HepG2 (cell line): ENCODE results near the gene ACAN. TPM values are rescaled to one million over a fixed set of nuclear protein-coding genes. Genes with fewer than 3 reads are reported as not detected.

Source experiments
- ATAC-seq: fragments of 200-7000 bp; cut with Tn5 transposase; 3 replicates; pipeline ENCODE4 v1.9.1; 2020; ENCODE audit warnings: mild to moderate bottlenecking, moderate library complexity
- BruUV-seq: library from RNA; stranded (reverse); fragments of 400-500 nt; replicated peaks from 2 replicates; lab custom pipeline; 2021; lab: Mats Ljungman, UMichigan
- CTCF ChIA-PET: fragments of 300-600 bp; formaldehyde crosslinking; extraction: SDS; loops from one replicate; lab custom pipeline; 2021; ENCODE audit warnings: low total read pairs, inconsistent platforms, low intra/inter-chr PET ratio; lab: Yijun Ruan, JAX
- POLR2A ChIA-PET: fragments of 350-600 bp; sonication (Branson Sonifier 250); formaldehyde crosslinking; loops from one replicate; lab custom pipeline; 2020; ENCODE audit warnings: antibody characterized with exemption, inconsistent platforms; lab: Yijun Ruan, JAX
- DNase-seq: peaks from one replicate; pipeline ENCODE4 v3.0.0-alpha.2; 2015; ENCODE audit warnings: low spot score
- FAIRE-seq: peaks from 3 replicates; lab custom pipeline; 2011; peaks lifted over from hg19 to GRCh38; lab: Jason Lieb, UNC
- H2AFZ ChIP-seq: one replicate; pipeline ENCODE4 v1.6.1; 2011; ENCODE audit warnings: low read length, inconsistent platforms
- H3K27ac ChIP-seq: fragments of 300-600 bp; 3 replicates; pipeline ENCODE4 v1.8.0; 2011; ENCODE audit warnings: mixed run types, mild to moderate bottlenecking, mixed read lengths, low read length, inconsistent platforms; ENCODE audit not compliant: insufficient read depth; ENCODE audit errors: extremely low read length
- H3K27me3 ChIP-seq, 2 experiments: fragments of 200-600 bp in 1 of 2; 2 replicates in 1 of 2; 3 replicates in 1 of 2; pipeline versions ENCODE4 v1.6.0 to v1.8.0; 2011; ENCODE audit warnings: low read length in 2 of 2, mild to moderate bottlenecking in 2 of 2, moderate library complexity in 2 of 2, inconsistent platforms in 1 of 2; ENCODE audit not compliant: insufficient read depth in 2 of 2, control insufficient read depth in 1 of 2
- H3K36me3 ChIP-seq, 2 experiments: fragments of 200-600 bp in 1 of 2; replicated peaks in 1 of 2; 2 replicates in 1 of 2; 3 replicates in 1 of 2; pipeline versions ENCODE4 v1.5.1 to v1.8.0; 2011; ENCODE audit warnings: low read length in 2 of 2, inconsistent platforms in 1 of 2; ENCODE audit not compliant: insufficient read depth in 2 of 2, control insufficient read depth in 1 of 2
- H3K4me1 ChIP-seq: 2 replicates; pipeline ENCODE4 v1.5.1; 2012; ENCODE audit warnings: low read length, inconsistent platforms; ENCODE audit not compliant: insufficient read depth
- H3K4me2 ChIP-seq: 2 replicates; pipeline ENCODE4 v1.6.0; 2011; ENCODE audit warnings: low read depth, low read length, inconsistent platforms
- H3K4me3 ChIP-seq, 3 experiments: fragments of 200-600 bp in 1 of 3; sonication (generic), shearing (Covaris generic) in 1 of 3; replicated peaks in 1 of 3; 2 replicates each; pipeline ENCODE4 v1.5.1; 2011 to 2016; ENCODE audit warnings: low read length in 3 of 3, inconsistent platforms in 2 of 3, low read depth in 2 of 3, mild to moderate bottlenecking in 2 of 3, control low read depth in 1 of 3, mixed read lengths in 1 of 3; ENCODE audit not compliant: insufficient read depth in 1 of 3
- H3K79me2 ChIP-seq: one replicate; pipeline ENCODE4 v1.6.1; 2011; ENCODE audit warnings: low read length, inconsistent platforms; ENCODE audit not compliant: insufficient read depth
- H3K9ac ChIP-seq: 2 replicates; pipeline ENCODE4 v1.6.0; 2011; ENCODE audit warnings: mild to moderate bottlenecking, low read depth, low read length, inconsistent platforms; ENCODE audit not compliant: insufficient read depth
- H3K9me3 ChIP-seq: 2 replicates; pipeline ENCODE4 v1.5.1; 2012; ENCODE audit warnings: mild to moderate bottlenecking, low read length
- H4K20me1 ChIP-seq: 2 replicates; pipeline ENCODE4 v1.6.0; 2011; ENCODE audit warnings: inconsistent platforms, mild to moderate bottlenecking, low read length, moderate library complexity; ENCODE audit not compliant: insufficient read depth
- DNMT3B ChIP-seq: conservative IDR thresholded peaks from 2 replicates; pipeline ENCODE4 v1.6.1; 2016; ENCODE audit warnings: missing biosample characterization, control low read depth
- HMG20B ChIP-seq: conservative IDR thresholded peaks from 2 replicates; pipeline ENCODE4 v1.6.1; 2016; ENCODE audit warnings: missing genetic modification reagents, missing compliant biosample characterization
- KDM5B ChIP-seq: sonication (generic); formaldehyde crosslinking; IDR thresholded peaks from 2 replicates; pipeline ENCODE4 v1.4.0; 2020; ENCODE audit warnings: missing genetic modification reagents, mild to moderate bottlenecking, borderline replicate concordance
- NFRKB ChIP-seq: fragments of 450-650 bp; IDR thresholded peaks from 2 replicates; pipeline ENCODE4 v1.6.1; 2017
- PHF21A ChIP-seq: sonication (generic); formaldehyde crosslinking; IDR thresholded peaks from 2 replicates; pipeline ENCODE4 v1.5.0; 2020; ENCODE audit warnings: mild to moderate bottlenecking, missing genetic modification reagents
- TMF1 ChIP-seq: sonication (generic); formaldehyde crosslinking; IDR thresholded peaks from 2 replicates; pipeline ENCODE4 v1.8.1; 2022; ENCODE audit warnings: low read depth, missing genetic modification reagents
- TP53 ChIP-seq: sonication (generic); formaldehyde crosslinking; conservative IDR thresholded peaks from 2 replicates; pipeline ENCODE4 v1.4.0; 2020; ENCODE audit warnings: missing genetic modification reagents
- ZFX ChIP-seq: sonication (generic); formaldehyde crosslinking; IDR thresholded peaks from 2 replicates; pipeline ENCODE4 v1.4.0; 2020; ENCODE audit warnings: mild to moderate bottlenecking, low read depth, missing genetic modification reagents, moderate library complexity
- ZNF510 ChIP-seq: sonication (generic); formaldehyde crosslinking; IDR thresholded peaks from 2 replicates; pipeline ENCODE4 v1.4.0; 2020; ENCODE audit warnings: low read depth, mild to moderate bottlenecking, missing genetic modification reagents
- ZNF567 ChIP-seq: sonication (generic); formaldehyde crosslinking; IDR thresholded peaks from 2 replicates; pipeline ENCODE4 v1.8.1; 2023; ENCODE audit warnings: mild to moderate bottlenecking, missing genetic modification reagents, borderline replicate concordance
- ZNF7 ChIP-seq: IDR thresholded peaks from 2 replicates; pipeline ENCODE4 v1.6.1; 2016; ENCODE audit warnings: missing biosample characterization, missing genetic modification reagents
- ZNF790 ChIP-seq: sonication (generic); formaldehyde crosslinking; IDR thresholded peaks from 2 replicates; pipeline ENCODE4 v1.8.0; 2022; ENCODE audit warnings: missing genetic modification reagents, mild to moderate bottlenecking, borderline replicate concordance
- ZNF879 ChIP-seq: sonication (generic); formaldehyde crosslinking; IDR thresholded peaks from 2 replicates; pipeline ENCODE4 v1.8.1; 2023; ENCODE audit warnings: missing genetic modification reagents
- ZSCAN9 ChIP-seq: IDR thresholded peaks from 2 replicates; pipeline ENCODE4 v1.6.1; 2016; ENCODE audit warnings: borderline replicate concordance
- WGBS: methylation state at CpG from one replicate; pipeline ENCODE4 v1.1.6; 2017; ENCODE audit warnings: low lambda C conversion rate; 5-methylcytosine and 5-hydroxymethylcytosine counted together
- in situ Hi-C: cut with HindIII; loops from 2 replicates; pipeline ENCODE4 v1.10.0; 2017; ENCODE audit warnings: low pct_unique_long_range_greater_than_20kb; ENCODE audit not compliant: extremely low pct_ligation_motif_present
- intact Hi-C: fragments of 100-400 bp; cut with micrococcal nuclease; formaldehyde crosslinking; loops from one replicate; pipeline ENCODE4 v1.10.0; 2022; ENCODE audit not compliant: unreplicated experiment
- polyA plus RNA-seq, 8 experiments: library from polyadenylated mRNA; depleted of rRNA in 3 of 8; stranded (reverse) in 7 of 8; unstranded in 1 of 8; fragments of >200 nt; fragmentation: Illumina TruSeq in 4 of 8; extraction: Trizol in 4 of 8; gene quantifications; 2 replicates each; pipeline versions ENCODE4 v1.2.1 to v1.2.3, GENCODE V29; 2011 to 2016; ENCODE audit warnings: low read depth in 4 of 8, missing spikeins in 1 of 8, mixed read lengths in 1 of 8; ENCODE audit not compliant: insufficient read depth in 1 of 8
- total RNA-seq, 5 experiments: library from RNA; depleted of rRNA; stranded (reverse); fragments of >200 nt; fragmentation: Illumina TruSeq; extraction: Trizol; gene quantifications; 2 replicates each; pipeline ENCODE4 v1.2.3, GENCODE V29; 2016; ENCODE audit warnings: low read depth in 1 of 5
- TF ChIP-seq, protein P1 (sequence below): sonication (generic); formaldehyde crosslinking; IDR thresholded peaks from 2 replicates; pipeline ENCODE4 v1.4.0; 2020; ENCODE audit warnings: missing genetic modification reagents
- TF ChIP-seq, protein P2 (sequence below): sonication (generic); formaldehyde crosslinking; IDR thresholded peaks from 2 replicates; pipeline ENCODE4 v1.4.0; 2020; ENCODE audit warnings: missing genetic modification reagents
- TF ChIP-seq, protein P3 (sequence below): IDR thresholded peaks from 2 replicates; pipeline ENCODE4 v1.6.1; 2016

The ACAN gene
- total and polyA plus RNA-seq, 2 of the 13 experiments (the other 11 are each of a cell fraction or from before 2014, with no cell fraction given), result not detected

DNA sequence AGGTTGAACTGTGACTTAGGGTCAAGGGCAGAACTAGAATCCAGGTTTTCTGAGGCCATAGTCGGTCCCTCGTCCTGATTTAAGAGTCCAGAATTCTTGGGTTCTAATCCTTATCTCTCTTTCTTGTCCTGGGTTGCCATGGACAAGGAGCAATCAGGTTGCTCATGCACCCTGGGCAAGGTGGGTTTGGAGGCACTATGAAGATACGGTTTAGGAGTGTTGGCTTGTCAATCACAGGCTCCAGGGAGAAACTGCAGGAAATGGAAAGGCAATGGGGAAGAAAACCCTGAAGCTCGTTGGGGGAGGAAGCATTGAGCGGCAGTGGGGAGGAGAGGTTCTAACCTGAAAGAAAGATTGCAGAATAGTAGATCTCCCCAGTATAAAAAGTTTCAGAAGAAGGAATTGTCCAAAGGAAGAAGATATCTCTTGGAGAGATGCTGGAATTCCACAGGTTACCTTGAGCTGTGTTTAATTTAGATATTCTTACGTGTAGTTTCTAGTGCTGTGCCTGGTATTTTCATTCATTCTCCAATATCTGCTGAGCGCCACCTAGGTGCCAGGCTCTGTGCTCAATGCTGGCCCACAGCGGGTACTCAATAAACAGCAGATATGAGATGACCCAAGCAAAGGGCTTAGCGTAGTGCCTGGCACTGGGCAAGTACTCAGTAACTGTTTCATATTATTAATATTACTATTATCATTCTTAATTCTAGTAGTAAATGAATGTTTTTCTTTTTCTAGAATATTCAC lies 2.0 kb downstream of the ACAN start:
- intact Hi-C loops, result no loop called here
- H3K27me3 ChIP-seq, result peaks cover 5 to 57% of the 10 kb centered on the region in 2 experiments; a peak in 3 of 5 replicates
- TF ChIP-seq ZNF879 (CRISPR knock-in tag) (no peak), ZFX (CRISPR knock-in tag) (no peak), ZNF7 (CRISPR knock-in tag) (no peak), TMF1 (CRISPR knock-in tag) (no peak), PHF21A (CRISPR knock-in tag) (no peak), HMG20B (CRISPR knock-in tag) (no peak), ZNF510 (CRISPR knock-in tag) (no peak), NFRKB (no peak), DNMT3B (no peak), KDM5B (CRISPR knock-in tag) (no peak), ZNF790 (no peak), TP53 (no peak), ZNF567 (CRISPR knock-in tag) (no peak), ZSCAN9 (CRISPR knock-in tag) (no peak)
- TF ChIP-seq, protein P1, sequence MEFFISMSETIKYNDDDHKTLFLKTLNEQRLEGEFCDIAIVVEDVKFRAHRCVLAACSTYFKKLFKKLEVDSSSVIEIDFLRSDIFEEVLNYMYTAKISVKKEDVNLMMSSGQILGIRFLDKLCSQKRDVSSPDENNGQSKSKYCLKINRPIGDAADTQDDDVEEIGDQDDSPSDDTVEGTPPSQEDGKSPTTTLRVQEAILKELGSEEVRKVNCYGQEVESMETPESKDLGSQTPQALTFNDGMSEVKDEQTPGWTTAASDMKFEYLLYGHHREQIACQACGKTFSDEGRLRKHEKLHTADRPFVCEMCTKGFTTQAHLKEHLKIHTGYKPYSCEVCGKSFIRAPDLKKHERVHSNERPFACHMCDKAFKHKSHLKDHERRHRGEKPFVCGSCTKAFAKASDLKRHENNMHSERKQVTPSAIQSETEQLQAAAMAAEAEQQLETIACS, result no peak
- TF ChIP-seq, protein P2, sequence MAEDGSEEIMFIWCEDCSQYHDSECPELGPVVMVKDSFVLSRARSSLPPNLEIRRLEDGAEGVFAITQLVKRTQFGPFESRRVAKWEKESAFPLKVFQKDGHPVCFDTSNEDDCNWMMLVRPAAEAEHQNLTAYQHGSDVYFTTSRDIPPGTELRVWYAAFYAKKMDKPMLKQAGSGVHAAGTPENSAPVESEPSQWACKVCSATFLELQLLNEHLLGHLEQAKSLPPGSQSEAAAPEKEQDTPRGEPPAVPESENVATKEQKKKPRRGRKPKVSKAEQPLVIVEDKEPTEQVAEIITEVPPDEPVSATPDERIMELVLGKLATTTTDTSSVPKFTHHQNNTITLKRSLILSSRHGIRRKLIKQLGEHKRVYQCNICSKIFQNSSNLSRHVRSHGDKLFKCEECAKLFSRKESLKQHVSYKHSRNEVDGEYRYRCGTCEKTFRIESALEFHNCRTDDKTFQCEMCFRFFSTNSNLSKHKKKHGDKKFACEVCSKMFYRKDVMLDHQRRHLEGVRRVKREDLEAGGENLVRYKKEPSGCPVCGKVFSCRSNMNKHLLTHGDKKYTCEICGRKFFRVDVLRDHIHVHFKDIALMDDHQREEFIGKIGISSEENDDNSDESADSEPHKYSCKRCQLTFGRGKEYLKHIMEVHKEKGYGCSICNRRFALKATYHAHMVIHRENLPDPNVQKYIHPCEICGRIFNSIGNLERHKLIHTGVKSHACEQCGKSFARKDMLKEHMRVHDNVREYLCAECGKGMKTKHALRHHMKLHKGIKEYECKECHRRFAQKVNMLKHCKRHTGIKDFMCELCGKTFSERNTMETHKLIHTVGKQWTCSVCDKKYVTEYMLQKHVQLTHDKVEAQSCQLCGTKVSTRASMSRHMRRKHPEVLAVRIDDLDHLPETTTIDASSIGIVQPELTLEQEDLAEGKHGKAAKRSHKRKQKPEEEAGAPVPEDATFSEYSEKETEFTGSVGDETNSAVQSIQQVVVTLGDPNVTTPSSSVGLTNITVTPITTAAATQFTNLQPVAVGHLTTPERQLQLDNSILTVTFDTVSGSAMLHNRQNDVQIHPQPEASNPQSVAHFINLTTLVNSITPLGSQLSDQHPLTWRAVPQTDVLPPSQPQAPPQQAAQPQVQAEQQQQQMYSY, result no peak
- TF ChIP-seq, protein P3, sequence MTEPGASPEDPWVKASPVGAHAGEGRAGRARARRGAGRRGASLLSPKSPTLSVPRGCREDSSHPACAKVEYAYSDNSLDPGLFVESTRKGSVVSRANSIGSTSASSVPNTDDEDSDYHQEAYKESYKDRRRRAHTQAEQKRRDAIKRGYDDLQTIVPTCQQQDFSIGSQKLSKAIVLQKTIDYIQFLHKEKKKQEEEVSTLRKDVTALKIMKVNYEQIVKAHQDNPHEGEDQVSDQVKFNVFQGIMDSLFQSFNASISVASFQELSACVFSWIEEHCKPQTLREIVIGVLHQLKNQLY (CRISPR knock-in tag), result no peak
- TF ChIP-seq, all 625 proteins: peak for 0
- H2AFZ ChIP-seq, result no peak overlapping the region
- no peaks in the 10 kb centered on the region for H3K79me2 ChIP-seq
- ATAC-seq, result no peak
- H3K9ac ChIP-seq, result no peak overlapping the region
- 17% methylated on average over 9 of the region's 9 CpGs for WGBS
- H3K36me3 ChIP-seq, result no peaks in the 10 kb centered on the region
- CTCF ChIA-PET, result no interaction called here
- no TSS peak for BruUV-seq
- FAIRE-seq, result no peak
- DNase-seq, result no peak
- H3K4me2 ChIP-seq, result no peak overlapping the region
- in situ Hi-C loops, result no loop called here
- H3K9me3 ChIP-seq, result no peaks in the 10 kb centered on the region
- H3K4me3 ChIP-seq, result no peak overlapping the region
- no peaks in the 10 kb centered on the region for H4K20me1 ChIP-seq
- no peak overlapping the region for H3K27ac ChIP-seq
- H3K4me1 ChIP-seq, result no peaks in the 10 kb centered on the region
- POLR2A ChIA-PET, result no interaction called here
